HG03469 (cell line): ENCODE results near the gene SCYGR1.
A peak's percentile ranks its signal among the peaks of the same experiment; 100 is the strongest.
"Not testable (repeated sequence)": the region's sequence is repeated elsewhere in the genome, so short reads cannot be mapped to it uniquely, and the experiment has no call there.

Source experiments
- ATAC-seq: cut with Tn5 transposase; IDR thresholded peaks from one replicate; pipeline ENCODE4 v1.9.1; 2021; ENCODE audit warnings: mild to moderate bottlenecking, moderate library complexity, moderate number of reproducible peaks; ENCODE audit not compliant: unreplicated experiment

The SCYGR1 gene, protein sequence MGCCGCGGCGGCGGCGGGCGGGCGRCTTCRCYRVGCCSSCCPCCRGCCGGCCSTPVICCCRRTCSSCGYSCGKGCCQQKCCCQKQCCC

DNA sequence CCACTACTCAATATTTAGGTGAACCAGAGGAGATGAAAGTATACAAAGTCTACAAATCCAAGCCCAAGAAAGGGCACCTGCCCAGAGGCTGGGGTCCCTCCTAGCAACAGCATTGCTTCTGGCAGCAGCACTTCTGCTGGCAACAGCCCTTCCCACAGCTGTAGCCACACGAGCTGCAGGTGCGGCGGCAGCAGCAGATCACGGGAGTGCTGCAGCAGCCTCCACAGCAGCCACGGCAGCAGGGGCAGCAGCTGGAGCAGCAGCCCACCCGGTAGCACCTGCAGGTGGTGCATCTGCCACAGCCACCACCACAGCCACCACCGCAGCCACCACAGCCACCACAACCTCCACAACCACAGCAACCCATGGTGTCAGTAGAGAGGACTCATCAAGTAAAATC, at the start of gene SCYGR1:
TSS of gene SCYGR1 (minus strand) at position 367 of the 400 bp plus-strand sequence. CDS start at position 367, 0 bp downstream.
- ATAC-seq = not testable (repeated sequence)

DNA sequence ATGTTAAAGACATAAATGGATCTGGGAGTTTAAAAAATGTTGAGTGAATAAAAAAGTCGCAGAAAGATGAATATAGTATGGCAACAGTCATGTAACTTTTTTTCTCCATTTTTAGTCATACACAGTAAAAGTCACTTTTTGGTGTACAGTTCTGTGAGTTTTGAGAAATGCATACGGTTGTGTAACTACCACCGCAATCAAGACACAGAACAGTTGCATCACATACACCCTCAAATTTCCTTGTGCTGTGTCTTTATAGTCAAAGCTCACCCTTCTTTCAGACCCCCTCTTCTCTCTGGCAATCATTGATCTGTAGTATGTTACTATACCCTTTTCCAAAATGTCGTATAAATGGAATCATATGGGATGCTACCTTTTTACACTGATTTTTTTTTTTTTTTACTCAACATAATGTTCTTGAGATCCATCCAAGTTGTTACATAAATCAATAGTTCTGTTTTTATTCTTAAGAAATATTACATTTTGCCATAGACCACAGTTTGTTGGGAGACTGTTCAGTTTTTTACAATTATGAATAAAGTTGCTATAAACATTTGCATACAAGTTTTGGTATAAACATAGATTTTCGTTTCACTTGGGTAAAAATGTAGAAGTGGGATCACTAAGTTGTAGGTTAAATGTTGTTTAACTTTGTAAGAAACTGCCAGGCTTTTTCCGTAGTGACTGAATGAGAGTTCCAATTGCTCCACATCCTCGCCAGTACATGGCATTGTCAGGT, 48.9 kb upstream of the SCYGR1 start:
- no peak for ATAC-seq

DNA sequence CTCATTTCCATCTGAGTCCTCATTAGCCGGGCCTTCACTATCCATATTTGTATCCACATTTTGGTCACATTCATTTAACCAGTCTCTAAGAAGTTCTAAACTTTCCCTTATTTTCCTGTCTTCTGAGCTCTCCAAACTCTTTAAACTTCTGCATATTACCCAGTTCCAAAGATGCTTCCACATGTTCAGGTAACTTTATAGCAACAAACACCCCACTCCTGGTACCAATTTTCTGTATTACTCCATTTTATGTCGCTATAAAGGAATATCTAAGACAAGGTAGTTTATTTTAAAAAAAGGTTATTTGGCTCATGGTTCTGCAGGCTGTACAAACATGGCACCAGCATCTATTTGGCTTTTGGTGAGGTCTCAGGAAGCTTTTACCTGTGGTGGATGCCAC, 45.4 kb upstream of the SCYGR1 start:
- ATAC-seq = no peak

DNA sequence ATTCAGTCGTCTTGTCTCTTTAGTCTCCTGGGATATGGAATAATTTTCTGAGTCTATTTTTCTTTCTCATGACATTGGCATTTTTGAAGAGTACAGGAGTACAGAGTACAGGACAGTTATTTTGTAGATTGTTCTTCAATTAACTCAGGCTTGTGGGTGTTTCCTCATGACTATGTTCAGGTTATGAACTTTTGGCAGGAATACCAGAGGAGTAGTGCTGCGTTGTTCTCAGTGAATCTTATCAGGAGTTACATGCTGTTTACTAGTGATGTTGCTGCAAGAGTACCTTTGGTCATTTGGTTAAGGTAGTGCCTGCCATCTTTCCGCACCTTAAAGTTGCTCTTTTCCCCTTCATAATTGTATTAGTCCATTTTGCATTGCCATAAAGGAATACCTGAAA, 42.9 kb upstream of the SCYGR1 start:
- ATAC-seq = no peak

DNA sequence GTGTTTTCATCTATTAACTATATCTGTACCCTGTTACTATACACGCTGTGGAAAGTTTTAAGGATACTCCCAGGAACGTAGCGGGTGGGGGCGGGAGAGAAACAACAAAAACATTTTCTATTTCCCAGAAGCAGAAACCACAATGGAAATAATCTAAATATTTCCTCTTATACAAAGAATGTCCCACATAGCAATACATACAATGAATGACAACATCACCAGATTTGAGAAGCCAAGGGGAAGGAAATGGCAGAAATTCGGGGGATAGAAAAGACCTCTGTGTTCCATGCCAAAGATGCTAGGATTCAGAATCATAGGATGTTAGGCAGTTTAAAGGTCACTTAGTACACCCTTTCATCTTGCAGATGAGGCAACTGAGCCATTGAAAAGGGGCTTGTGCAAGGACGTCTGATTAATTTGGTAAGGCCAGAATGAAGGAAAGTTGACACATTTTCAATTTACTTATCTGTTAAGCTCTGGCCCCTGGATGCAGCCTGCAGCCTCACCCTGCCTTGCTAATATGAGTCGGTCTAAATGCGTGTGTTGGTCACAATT, 41.1 kb upstream of the SCYGR1 start:
- no peak for ATAC-seq

DNA sequence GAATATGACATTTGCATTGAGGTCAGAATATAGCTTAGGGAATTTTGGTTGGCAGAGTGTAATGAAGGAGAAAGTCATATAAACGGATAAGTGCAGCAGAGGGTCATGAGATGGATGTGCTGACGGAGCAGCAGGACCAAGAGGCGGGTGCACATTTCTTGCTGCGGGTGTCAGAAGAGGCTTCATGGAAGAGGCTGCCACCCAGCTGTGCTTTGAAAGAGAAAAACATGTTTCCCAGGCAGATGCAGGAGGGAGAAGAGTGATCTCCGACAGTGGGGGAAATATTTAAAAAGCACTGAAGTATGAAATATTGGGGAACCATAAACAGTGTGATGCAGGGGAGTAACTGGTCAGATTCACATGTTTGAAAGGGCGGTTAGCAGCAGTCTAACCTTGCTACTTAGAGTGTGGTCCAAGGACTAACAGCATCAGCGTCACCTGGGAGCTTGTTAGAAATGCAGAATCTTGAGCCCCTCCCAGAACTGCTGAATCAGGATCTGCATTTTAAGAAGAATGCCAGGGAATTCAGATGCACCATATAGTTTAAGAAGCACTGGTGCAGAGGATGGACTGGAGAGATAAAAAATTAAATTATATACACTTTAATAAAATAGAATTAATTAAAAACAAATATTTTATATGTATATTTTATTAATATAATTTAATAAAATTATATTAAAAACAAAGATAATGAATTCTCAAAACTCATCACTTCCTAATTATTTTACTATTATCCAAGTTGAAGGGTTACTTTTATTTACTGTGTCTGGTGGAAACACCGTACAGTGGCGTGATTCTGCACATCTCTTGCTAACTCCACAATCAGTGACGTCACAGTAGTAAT, 36.1 kb upstream of the SCYGR1 start:
- no peak for ATAC-seq

DNA sequence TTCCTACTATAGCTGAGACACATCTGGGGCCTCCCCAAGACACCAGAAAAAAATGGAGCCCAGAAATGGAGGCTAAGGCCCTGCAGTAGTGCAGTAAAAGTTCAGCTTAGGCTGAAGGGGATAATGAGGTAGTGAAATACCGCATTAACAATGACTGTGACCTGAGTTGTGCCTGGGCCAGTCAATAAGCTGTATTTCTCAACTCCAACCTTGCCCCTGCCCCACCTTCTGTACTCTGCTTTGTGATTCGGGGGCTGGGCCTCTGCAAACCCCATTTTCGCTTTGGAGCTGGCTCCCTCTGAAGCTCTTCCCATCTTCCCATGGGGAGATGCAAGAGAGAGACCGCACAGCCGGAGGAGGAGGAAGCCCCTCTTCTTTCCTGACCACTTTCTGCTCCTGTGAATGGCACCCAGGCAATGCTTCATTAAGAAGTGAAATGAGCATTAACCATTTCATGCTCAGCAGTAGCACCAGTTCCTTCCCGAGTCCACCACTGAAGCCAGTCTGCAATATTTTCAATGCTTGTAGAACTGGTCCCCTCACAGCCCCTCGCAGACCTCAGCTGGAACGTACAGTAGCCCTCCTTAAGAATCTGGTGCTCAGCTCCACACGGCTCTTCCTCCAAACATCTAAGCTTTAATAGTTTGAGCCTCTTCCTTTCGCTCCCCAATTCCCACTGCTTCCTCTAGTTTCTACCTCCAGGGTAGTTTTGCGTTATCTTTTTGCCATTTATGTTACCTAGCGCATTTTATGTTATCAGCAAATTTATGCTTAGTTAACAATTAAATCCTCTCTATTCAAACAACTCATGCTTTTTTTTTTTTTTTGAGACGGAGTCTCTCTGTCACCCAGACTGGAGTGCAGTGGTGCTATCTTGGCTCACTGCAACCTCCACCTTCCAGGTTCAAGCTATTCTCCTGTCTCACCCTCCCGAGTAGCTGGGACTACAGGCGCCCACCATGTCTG, 32.6 kb upstream of the SCYGR1 start:
- no peak for ATAC-seq

DNA sequence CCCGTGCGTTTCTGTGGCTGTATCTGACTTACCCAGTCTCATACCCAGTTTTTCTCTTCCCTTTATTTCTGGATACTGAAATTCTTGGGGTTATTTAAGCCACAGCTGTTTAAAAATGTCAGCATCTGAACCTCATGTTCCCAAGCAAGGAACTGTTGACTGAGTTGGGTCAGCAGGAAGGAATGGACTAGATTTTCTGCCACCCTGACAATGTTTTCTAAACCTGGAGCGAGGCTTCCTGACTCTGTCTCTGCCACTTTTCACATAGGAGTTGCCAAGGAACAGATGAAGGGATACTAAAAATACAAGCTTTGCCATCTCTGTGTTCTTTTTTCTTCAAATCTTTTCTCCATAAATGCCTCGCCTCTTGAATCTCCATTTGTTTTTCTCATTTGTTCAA, 29.0 kb upstream of the SCYGR1 start:
- no peak for ATAC-seq

DNA sequence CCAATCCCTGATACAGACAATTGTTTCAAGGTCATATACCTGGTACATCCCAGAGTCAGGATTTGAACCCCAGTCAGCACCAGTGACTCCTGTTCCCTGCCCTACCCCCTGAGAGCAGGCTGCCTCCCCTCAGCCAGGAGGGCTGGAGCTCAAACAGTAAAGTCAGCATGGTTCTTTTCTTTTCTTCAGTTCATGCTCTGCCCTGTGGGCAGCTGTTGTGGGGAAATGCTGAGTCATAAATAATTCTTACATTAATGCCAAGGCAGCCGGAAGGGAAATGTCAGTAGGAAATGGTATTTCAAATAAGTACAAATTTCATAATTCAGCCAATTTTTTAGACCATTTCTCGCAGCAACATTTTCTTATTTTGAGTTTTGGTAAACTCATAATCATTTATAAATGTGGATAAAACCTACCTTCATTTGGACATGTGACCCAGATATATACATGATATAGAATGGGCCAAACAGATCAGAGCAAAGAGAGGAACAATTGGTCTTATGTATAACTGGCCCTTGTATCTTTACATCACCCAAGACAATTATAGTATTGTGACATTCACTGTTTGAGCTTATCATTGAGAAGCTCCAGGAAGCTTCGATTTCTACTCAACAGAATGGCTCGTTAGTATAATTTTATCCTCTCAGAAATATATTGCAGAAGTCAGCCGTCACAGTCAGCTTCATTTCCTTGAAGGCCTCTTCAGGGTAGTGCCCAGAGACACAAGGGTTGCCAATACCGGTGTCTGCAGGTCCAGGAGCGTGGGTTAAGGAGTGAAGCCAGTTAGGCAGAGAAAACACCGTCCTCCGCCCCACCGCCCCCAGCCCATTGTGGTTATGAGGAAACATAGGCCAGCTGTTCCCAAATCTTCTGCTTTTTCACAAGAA, 28.0 kb upstream of the SCYGR1 start:
- no peak for ATAC-seq

DNA sequence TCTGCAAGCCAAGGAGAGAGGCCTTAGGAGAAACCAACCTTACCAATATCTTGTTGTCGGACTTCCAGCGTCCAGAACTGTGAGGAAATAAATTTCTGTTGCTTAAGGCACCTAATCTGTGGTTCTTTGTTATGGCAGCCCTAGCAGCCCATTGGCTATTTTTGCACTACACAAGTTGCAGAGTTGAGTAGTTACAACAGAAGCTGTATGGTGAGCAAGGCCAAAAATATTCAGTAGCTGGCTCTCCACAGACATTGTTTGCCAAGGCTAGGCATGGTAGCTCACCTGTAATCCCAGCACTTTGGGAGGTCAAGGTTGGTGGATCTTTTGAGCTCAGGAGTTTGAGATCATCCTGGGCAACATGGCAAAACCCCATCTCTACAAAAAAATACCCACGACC, 27.1 kb upstream of the SCYGR1 start:
- no peak for ATAC-seq

DNA sequence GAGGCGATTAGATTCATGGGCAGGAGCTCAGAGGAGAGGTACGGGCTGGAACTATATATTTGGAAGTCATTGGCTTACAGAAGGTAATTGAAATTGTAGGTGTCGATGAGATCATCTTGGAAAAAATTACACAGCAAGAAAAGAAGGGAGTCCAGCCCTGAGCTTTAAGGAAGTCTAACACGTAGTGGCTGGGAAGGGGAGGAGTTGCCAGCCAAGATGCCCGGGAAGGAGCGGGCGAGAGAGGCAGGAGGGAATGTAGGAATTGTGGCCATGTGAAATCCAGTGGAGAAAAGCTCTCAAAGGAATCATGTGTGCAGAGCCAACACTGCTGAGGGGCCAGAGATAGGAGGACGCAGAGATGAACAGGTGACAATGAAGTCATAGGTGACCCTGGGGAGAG, 25.6 kb upstream of the SCYGR1 start:
- no peak for ATAC-seq

DNA sequence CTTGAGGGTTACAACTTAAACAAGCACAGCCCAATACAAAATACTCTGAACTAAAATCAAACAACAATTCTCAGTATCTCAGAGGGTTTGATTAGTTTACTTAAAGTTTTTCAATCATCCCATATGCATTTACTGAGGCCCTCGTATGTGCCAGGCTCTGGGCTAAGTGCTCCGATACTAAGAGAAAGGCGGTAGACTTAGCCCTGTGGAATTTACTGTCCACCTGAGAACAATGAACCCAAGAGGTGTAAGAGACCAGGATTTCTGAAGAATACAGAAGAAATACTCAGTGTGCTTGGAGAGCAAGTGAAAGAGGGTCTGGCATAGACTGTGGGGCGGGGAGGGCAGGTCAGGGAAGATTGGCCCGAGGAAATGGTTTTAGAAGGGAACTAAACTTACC, 25.1 kb upstream of the SCYGR1 start:
- no peak for ATAC-seq

DNA sequence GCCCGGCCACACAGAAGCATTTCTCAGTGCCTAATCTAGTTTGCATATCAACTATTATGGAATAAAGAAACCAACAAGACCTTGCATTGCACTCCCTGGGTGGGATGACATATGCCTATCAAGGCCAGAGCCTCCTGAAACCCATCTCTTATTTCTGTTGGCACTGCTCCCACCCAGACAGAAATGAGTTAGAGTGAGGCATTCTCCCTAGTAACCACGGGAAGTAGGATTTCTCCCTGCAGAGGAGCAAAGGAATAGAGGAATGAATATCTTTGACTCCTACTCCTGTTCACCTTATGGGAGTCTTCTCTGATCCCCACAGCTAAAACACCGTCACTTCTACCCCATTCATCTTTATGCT, 24.2 kb upstream of the SCYGR1 start:
- no peak for ATAC-seq

DNA sequence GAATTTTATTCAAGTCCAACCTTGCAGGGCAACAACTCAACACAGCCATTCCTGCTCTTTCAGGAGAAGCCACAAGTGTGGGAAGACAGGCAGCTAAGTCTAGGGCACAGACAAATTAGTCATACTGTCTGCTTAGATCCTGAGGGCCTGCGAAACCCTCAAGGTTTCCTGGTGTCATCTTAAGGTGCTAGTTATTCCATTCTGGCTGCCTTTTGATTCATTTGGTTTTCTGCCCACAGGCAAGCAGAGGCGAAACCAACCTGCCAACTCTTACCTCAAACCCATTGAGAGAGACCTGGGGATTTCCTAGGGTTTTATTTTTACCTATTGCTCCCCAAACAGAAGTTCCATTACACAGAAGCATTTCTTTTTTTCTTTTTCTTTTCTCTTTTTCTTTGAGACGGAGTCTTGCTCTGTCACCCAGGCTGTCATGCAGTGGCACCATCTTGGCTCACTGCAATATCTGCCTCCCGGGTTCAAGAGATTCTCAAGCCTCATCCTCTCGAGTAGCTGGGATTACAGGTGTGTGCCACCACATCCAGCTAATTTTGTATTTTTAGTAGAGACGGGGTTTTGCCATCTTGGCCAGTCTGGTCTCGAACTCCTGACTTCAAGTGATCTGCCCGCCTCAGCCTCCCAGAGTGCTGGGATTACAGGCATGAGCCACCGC, 23.7 kb upstream of the SCYGR1 start:
- ATAC-seq = peak; percentile 80

DNA sequence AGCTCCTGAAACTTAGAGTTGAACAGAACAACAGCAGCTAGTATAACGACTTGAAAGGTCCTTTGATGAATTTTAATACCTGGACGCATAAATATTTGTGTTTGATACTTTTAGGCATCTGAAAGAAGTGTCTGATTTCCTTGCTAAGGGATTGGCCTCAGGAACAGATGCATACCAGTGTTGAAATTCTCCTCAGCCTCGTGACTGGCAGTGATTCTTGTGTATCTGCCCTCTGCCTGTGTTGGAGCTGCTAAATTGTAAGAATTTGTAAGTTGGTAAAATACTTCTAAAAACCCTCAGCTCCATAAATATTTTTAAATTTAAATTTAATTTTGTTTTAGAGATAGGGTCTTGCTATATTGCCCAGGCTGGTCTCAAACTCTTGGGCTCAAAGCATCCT, 22.4 kb upstream of the SCYGR1 start:
- ATAC-seq = no peak

DNA sequence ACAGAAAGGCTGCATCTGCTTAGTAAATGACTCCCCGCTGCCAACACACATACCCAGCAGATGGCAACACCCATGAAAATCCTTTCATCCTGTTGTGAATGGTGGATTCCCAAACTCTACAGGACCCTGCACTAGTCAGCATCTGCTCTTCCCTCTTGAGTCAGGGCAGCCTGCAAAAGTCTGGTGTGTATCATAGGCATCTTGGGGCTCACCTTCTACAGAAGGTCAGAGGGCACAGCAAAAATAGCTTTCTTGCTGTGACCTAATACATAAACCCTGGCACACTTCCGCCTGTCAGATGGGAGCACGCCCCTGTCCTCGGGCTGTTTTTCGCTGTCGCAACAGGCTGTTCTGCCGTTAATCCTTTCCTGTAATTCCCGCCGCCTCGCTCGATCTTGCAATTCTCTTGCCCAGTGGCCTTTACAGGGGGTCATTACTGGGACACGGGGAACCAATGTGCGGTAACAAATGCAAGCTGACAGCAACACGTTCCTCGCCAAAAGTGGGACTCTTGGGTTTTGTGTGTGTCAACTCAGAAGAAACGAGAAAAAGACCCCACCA, 19.9 kb upstream of the SCYGR1 start:
- no peak for ATAC-seq

DNA sequence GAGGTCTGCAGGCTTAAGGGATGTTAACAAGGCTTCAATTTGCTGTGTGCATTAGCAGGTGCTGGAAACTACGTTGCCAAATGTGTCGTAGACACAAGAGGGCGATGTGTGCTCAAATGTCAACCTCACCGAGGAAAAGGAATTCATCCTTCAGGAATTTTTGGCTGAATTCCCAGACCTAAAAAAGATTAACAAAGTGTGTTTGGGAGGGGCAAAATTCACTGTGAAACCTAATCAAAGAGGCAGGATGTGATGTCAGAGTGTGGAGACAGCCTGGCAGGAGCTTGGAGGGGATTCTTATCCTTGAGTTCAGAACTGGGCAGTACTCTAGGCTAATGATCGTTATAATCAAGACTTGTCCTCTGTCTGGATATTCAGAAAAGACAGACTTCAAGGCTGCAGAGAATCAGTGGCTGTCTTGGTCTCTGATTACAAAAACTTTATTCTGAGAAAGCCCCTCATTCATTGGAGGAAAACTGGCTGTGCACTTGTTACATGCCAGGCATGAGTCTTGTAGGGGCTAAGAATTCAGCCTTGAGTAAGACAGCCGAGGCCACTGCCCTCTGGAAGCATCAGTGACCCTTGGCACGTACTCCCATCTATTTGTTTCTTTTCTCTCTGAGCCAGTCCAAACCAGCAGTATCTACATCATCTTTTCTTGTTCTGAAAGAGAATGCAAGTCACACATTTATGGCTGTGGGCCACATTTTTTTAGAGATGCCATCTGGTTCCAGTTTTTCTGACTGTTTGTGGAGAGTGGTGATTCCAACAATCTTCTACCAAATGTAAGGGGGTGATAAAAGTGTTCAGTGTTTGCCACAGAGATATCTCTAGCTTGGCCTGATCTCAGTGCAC, 18.7 kb upstream of the SCYGR1 start:
- peak; percentile 43 for ATAC-seq
